ENCODE data around the gene DOCK4.
A peak's percentile ranks its signal among the peaks of the same experiment; 100 is the strongest.

Gene DOCK4

DNA sequence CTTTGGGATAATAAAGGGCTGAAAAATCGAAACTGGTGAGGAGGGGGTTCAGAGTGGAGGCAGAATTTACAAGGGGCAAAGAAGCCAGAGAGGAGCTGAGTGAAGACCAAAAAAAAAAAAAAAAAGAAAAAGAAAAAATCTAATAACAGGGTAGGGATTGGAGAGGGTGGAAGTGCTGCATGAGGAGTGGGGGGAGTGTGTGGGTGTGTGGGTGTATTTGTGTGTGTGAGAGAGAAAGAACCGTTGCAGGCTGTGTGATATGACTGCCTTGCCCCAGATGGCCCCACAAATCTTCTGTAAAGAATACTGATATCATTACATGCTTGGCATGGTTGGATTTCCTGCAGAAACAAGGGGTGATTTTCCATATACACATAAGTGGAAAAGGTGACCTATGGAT, 436.1 kb downstream of the DOCK4 start:
- DNase-seq (ENCODE audit: low read depth in 2 of 2): no peak

- no peak for DNase-seq (ENCODE audit: low read depth in 2 of 2)
These were observed 440.2 kb downstream of the DOCK4 start for GRCh38 chr7:111765751-111766643.

DNA sequence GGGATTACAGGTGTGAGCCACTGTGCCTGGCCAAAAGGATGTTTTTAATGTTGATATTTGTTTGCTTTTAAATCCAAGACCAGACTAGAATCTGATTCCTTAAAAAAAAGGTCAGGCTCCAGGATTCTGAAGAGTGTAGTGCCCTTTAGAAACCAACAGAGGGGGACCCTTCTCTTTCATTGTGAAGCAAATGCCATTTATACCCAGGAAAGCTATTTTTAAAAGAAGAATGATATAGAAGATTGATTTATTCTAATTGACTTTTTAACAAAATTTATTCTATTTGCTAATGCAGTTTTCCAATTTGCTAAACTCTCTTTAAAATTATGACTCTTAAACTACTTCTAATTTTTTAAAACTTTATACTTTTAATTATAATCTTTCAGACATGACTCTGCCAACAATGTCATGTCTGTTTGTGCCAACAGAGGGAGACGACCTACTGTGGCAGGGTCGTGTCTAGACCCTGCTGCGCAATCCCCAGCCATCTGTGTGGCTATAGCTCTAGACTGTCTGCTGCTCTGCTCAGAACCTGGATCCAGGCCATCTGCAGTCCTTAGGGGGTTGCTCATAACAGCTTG, 442.9 kb downstream of the DOCK4 start:
- DNase-seq (ENCODE audit: low read depth in 2 of 2): no peak

DNA sequence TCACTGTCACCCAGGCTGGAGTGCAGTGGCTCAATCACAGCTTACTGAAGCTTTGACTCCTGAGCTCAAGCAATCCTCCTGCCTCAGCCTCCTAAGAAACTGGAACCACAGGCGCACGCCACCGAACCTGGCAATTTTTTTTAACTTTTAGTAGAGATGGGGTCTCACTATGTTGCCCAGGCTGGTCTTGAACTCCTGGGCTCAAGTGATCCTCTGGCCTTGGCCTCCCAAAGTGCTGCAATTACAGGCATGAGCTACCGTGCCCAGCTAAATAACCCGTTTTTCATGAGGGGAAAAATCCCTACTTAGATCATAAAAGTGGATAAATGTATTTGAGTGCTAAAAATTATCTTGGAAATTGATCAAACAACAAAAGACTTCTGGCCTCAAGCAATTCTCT, 443.4 kb downstream of the DOCK4 start:
- DNase-seq (ENCODE audit: low read depth in 2 of 2): no peak

DNA sequence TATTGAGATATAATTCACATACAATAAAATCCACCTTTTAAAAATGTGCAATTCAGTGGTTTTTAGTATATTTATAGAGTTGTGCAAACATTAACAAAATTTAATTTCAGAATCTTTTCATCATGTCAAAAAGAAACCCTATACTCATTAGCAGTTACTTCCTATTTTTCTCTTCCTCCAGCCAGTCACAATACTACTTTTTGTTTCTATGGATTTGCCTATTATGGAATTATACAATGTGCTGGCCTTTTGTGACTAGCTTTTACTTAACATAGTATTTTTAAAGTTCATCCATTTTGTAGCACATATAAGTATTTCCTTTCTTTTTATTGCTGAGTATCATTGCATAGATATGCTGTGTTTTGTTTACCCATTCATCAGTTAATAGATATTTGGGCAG, 444.0 kb downstream of the DOCK4 start:
- no peak for DNase-seq (ENCODE audit: low read depth in 2 of 2)

DNA sequence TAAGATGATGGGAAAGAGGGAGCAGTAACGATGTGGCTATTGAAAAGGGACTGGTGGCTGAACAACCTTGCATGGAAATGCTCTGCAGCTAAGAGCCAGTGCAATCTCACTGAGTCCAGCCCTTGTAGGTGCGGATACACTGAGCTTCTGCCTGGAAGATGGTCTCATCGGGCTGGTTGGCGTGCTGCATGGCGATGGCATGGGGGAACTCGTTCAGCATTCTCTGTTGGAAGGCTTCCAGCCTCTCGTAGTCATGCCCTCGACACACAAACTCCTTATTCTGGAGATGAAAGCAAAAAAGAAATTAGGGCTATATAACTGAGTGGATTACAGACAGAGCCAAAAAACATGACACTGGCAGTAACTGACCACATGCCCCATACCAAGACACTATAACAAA, 446.2 kb downstream of the DOCK4 start:
- DNase-seq (ENCODE audit: low read depth in 2 of 2): no peak

GRCh38 chr7:111758332-111758731, 447.9 kb downstream of the DOCK4 start:
- DNase-seq (ENCODE audit: low read depth in 2 of 2): no peak

- no peak for DNase-seq (ENCODE audit: low read depth in 2 of 2)
These were observed 449.5 kb downstream of the DOCK4 start for GRCh38 chr7:111756687-111757178.

GRCh38 chr7:111755383-111755782, 450.8 kb downstream of the DOCK4 start:
- DNase-seq (ENCODE audit: low read depth in 2 of 2): no peak

DNA sequence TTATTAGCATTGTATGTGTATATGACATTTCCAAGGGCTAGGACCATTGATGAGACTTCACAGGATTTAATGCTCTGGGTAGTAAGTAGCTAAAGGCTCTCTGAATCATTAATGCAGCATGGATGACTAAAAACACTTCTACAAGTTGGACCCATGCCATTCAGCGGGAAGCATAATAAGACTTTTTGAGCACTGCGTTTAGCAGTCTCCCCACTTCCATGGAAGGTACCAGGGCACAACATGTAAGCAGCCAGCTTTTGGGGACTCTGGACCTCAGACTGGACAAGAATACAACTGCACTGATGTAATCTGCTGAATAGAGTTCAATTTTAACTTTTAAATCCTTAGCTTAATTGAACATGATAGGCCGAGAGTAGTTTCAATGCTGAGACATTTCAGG, 452.2 kb downstream of the DOCK4 start:
- no peak for DNase-seq (ENCODE audit: low read depth in 2 of 2)

DNA sequence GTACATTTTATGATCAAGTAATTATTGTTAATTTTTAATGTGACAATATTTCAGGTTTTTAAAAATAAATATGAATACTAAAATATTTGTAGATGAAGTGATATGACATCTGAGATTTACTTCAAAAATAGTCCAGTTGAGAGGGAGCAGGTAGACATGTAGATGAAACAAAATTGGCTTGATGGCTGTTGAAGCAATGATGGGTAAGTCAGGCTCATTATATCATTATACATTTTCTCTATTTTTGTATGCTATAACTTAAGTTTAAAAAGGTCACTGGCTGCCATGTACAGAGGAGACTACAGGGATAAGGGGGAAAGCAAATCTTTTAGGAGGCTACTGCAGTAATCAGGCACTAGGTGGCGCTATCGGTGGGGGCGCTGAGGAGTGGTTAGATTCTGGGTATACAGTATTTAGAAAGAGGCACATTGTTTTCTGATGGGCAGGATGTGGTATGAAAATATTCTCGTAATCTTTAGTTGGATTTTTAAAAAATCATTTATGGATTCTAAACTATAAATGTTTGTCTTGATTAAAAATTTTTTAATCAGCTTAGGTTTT, 454.1 kb downstream of the DOCK4 start:
- DNase-seq (ENCODE audit: low read depth in 2 of 2): peak; percentile 33 to 56

DNA sequence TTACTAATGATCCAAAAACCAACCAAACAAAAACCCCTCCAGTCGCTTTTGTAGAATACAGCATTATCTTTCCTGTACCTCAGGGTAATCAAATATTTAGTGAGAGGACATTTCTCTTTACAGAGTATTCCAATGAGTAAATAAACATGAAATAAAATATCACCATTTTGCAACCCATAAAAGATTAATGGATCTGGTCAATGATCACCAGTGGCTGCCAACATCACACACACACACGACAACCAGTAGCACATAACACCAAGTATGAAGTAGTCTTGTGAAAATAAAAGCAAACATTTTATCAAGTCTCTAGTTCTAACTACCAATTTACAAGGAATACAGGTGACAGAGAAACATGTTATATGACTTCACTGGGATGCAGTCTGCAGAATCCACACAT, 455.3 kb downstream of the DOCK4 start:
- no peak for DNase-seq (ENCODE audit: low read depth in 2 of 2)

- DNase-seq (ENCODE audit: low read depth in 2 of 2): no peak
These were observed 456.0 kb downstream of the DOCK4 start for GRCh38 chr7:111750228-111750627.

- no peak for DNase-seq (ENCODE audit: low read depth in 2 of 2)
These were observed 456.6 kb downstream of the DOCK4 start for GRCh38 chr7:111749625-111750024.

DNA sequence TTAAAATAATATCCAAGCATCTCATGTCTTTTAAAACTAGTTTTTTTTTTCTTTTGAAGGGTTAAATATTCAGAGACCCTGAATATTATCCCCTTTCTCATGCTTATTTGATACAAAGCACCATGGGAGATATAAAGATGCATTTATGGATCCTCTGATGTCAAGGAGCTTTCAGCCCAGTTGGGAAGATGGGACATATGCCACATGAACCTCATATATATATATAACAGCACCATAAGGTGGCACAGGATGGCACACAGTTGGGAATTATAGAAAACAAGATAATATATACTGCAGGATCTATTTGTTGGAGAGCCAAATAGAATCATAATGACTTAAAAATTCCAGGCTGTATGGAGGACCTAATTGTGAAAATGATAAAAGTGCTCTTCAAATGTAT, 458.5 kb downstream of the DOCK4 start:
- DNase-seq (ENCODE audit: low read depth in 2 of 2): no peak

GRCh38 chr7:111746950-111747349, 459.2 kb downstream of the DOCK4 start:
- no peak for DNase-seq (ENCODE audit: low read depth in 2 of 2)

DNA sequence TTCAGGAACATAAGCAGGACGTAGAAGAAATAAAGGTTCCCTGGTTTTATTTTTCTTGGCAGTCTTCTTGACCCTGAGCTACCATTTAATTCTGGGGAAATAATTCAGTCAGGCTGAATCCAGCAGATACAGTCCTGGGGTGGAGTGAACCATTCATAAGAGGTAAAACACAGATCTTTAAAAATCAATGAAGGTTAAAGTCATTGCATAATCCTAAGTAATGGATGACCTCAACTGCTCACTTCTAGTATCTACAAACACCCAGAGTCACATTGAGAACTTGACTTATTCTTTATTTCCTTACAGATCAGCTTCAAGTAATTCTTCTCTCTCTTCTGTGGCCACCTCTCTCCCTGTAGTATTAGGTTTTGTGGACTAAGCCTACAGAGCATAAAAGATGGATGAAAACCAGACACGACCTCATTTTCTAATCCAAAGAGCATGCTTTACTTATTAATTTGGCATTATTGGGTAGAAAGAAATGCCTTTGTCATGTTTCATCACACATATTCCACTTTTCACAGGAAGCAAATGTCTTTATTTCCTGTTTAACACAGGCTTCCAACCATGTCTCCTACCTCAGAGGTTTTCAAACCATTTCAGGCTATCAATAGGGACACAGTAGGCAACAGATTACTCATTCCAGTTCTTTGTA, 461.6 kb downstream of the DOCK4 start:
- no peak for DNase-seq (ENCODE audit: low read depth in 2 of 2)

GRCh38 chr7:111743244-111743847, 462.9 kb downstream of the DOCK4 start:
- DNase-seq (ENCODE audit: low read depth in 2 of 2): no peak

GRCh38 chr7:111741811-111742240, 464.4 kb downstream of the DOCK4 start:
- no peak for DNase-seq (ENCODE audit: low read depth in 2 of 2)

GRCh38 chr7:111740942-111741341, 465.3 kb downstream of the DOCK4 start:
- DNase-seq (ENCODE audit: low read depth in 2 of 2): no peak

DNA sequence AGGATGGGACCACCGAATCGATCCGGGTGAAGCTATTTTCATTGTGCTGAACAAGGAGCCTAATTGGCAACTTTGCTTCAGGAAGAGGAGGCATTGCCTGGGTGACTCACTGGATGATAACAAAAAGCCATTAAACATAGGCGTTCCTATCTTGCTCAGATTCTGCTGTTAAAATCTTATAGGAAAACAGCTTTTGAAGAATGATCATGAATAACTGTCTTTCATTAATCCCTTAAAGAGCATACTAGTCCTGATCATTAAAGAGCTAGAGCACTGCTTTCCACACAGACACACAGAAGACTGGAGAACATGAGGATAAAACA, 469.7 kb downstream of the DOCK4 start:
- DNase-seq (ENCODE audit: low read depth in 2 of 2): no peak
